Neural cell (in vitro differentiated cells): ENCODE data around the gene SUMO1. TPM values are rescaled to one million over a fixed set of nuclear protein-coding genes. Genes with fewer than 3 reads are reported as not detected.

ENCODE experiments used
- H2AFZ ChIP-seq: fragments of 200-600, 300-800 bp; sonication (generic), shearing (Covaris generic); 2 replicates; pipeline ENCODE4 v1.6.0; 2014; ENCODE audit warnings: low read depth, mild to moderate bottlenecking, antibody characterized with exemption, low read length, moderate library complexity
- H3F3A ChIP-seq: fragments of 200-600 bp; shearing (Covaris generic); 2 replicates; pipeline ENCODE4 v1.6.1; 2016; ENCODE audit warnings: mild to moderate bottlenecking, moderate library complexity, mixed read lengths, antibody characterized with exemption, low read length; ENCODE audit not compliant: insufficient read depth, poor library complexity, severe bottlenecking
- H3K27ac ChIP-seq: fragments of 200-600, 300-800 bp; sonication (generic), shearing (Covaris generic); 2 replicates; pipeline ENCODE4 v1.5.1; 2014; ENCODE audit warnings: mild to moderate bottlenecking, low read length, moderate library complexity
- H3K27me3 ChIP-seq: fragments of 300-800, 200-600 bp; sonication (generic), shearing (Covaris generic); 2 replicates; pipeline ENCODE4 v1.6.0; 2014; ENCODE audit warnings: mild to moderate bottlenecking, low read depth, low read length, moderate library complexity; ENCODE audit not compliant: insufficient read depth
- H3K36me3 ChIP-seq: fragments of 300-800, 200-600 bp; sonication (generic), shearing (Covaris generic); 2 replicates; pipeline ENCODE4 v1.5.1; 2014; ENCODE audit warnings: mild to moderate bottlenecking, antibody characterized with exemption, low read length, moderate library complexity; ENCODE audit not compliant: insufficient read depth
- H3K4me2 ChIP-seq: fragments of 300-800, 200-600 bp; sonication (generic), shearing (Covaris generic); 2 replicates; pipeline ENCODE4 v1.6.0; 2014; ENCODE audit warnings: mild to moderate bottlenecking, low read length
- H3K4me3 ChIP-seq: fragments of 300-800, 200-600 bp; sonication (generic), shearing (Covaris generic); 2 replicates; pipeline ENCODE4 v1.5.1; 2014; ENCODE audit warnings: mild to moderate bottlenecking, low read length, moderate library complexity
- H3K79me2 ChIP-seq: fragments of 200-600 bp; shearing (Covaris generic); replicated peaks from 2 replicates; pipeline ENCODE4 v1.6.0; 2014; ENCODE audit warnings: mild to moderate bottlenecking, low read length, moderate library complexity; ENCODE audit not compliant: insufficient read depth
- H3K9ac ChIP-seq: fragments of 300-800, 200-600 bp; sonication (generic), shearing (Covaris generic); 2 replicates; pipeline ENCODE4 v1.6.1; 2016; ENCODE audit warnings: mild to moderate bottlenecking, low read length, mixed read lengths
- H3K9me2 ChIP-seq: fragments of 200-600 bp; shearing (Covaris generic); 2 replicates; pipeline ENCODE4 v1.6.1; 2016; ENCODE audit warnings: mild to moderate bottlenecking, low read length, mixed read lengths; ENCODE audit not compliant: insufficient read depth
- H3K9me3 ChIP-seq: fragments of 200-600, 300-800 bp; sonication (generic), shearing (Covaris generic); 2 replicates; pipeline ENCODE4 v1.6.1; 2016; ENCODE audit warnings: mild to moderate bottlenecking, mixed run types, low read length, moderate library complexity, mixed read lengths
- H4K20me1 ChIP-seq: fragments of 200-600 bp; shearing (Covaris generic); 2 replicates; pipeline ENCODE4 v1.6.1; 2016; ENCODE audit warnings: mild to moderate bottlenecking, mixed run types; ENCODE audit not compliant: insufficient read depth
- EP300 ChIP-seq: fragments of 450-650 bp; conservative IDR thresholded peaks from 2 replicates; pipeline ENCODE4 v1.6.1; 2014; ENCODE audit warnings: antibody characterized with exemption, mild to moderate bottlenecking, moderate library complexity; ENCODE audit not compliant: poor library complexity, severe bottlenecking
- EZH2 ChIP-seq: fragments of 200-600, 300-800 bp; shearing (Covaris generic), sonication (generic); IDR thresholded peaks from 2 replicates; pipeline ENCODE4 v1.6.1; 2014; ENCODE audit warnings: antibody characterized with exemption, low read length, borderline replicate concordance, mild to moderate bottlenecking; ENCODE audit not compliant: insufficient read depth, poor library complexity, severe bottlenecking
- MXI1 ChIP-seq: fragments of 450-650 bp; conservative IDR thresholded peaks from 2 replicates; pipeline ENCODE4 v1.6.1; 2014; ENCODE audit warnings: antibody characterized with exemption, mild to moderate bottlenecking; ENCODE audit not compliant: poor library complexity, severe bottlenecking
- RAD21 ChIP-seq: fragments of 450-650 bp; conservative IDR thresholded peaks from 2 replicates; pipeline ENCODE4 v1.6.1; 2014; ENCODE audit warnings: antibody characterized with exemption, mild to moderate bottlenecking, moderate library complexity
- TAF1 ChIP-seq: IDR thresholded peaks from 2 replicates; pipeline ENCODE4 v1.6.1; 2012; ENCODE audit warnings: low read depth
- polyA plus RNA-seq: library from polyadenylated mRNA; depleted of rRNA; stranded (reverse); fragments of >200 nt; gene quantifications from 2 replicates; pipeline ENCODE4 v1.2.3, GENCODE V29; 2014
- small RNA-seq, 3 experiments: library from RNA; depleted of rRNA; stranded (forward); fragments of <200 nt; gene quantifications; one replicate each; pipeline ENCODE3, GENCODE V24; 2012

SUMO1 gene
- polyA plus RNA-seq, 1 donor from 2014 or later, result 365 TPM

DNA sequence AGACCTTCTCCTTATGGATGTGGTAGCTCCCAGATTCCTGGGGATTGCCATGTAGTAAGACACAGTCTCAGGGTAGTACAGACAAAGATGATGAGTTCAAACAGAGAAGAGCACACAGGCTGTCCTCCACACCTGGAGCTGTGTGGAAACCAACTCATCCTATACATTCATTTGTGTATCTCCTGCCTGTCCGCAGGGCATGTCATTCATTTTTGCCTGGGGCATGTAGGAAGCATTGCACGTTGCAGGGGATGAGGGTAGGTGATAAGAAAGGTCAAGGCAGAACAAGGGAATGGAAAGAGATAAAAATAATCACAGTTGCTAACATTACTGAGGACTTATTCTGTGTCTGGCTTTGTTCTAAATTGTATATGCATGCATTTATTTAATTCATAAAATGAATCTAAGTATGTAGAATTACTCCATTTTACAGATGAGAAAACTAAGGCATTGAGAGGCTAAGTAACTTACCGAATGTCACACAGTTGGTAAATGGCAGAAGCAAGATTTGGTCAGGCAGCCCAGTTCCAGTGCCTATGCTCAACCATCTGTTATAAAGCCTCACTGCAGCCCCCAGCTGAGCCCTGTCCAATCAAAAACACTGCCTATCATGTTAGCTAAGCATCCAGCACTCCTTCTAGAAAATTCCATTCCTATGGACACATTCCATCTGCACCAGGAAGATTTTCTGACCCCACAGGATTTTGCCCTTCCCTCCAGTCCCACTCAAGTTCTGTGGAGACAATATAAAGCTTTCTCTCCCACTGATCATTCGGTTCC is 81.0 kb downstream of the SUMO1 start:
- no peaks in the 10 kb centered on the region for H3K27me3 ChIP-seq
- H4K20me1 ChIP-seq, result no peaks in the 10 kb centered on the region
- no peaks in the 10 kb centered on the region for H3F3A ChIP-seq
- H3K9ac ChIP-seq, result no peak overlapping the region
- no peaks in the 10 kb centered on the region for H3K36me3 ChIP-seq
- H3K79me2 ChIP-seq, result no peaks in the 10 kb centered on the region
- no peak overlapping the region for H3K4me3 ChIP-seq
- no peak overlapping the region for H3K27ac ChIP-seq
- no peak for TF ChIP-seq MXI1
- TF ChIP-seq EZH2, result no peak
- TF ChIP-seq RAD21, result no peak
- no peak for TF ChIP-seq EP300
- TF ChIP-seq TAF1, result no peak
- H2AFZ ChIP-seq, result no peak overlapping the region
- no peaks in the 10 kb centered on the region for H3K9me2 ChIP-seq
- no peaks in the 10 kb centered on the region for H3K9me3 ChIP-seq
- no peak overlapping the region for H3K4me2 ChIP-seq

Small RNA genes lying within 50 kb of the gene (small RNA-seq; reads per million reads assigned to genes)
- gene AC079354.2, result 0 reads per million in 3 experiments
- gene RF00575, result 0 reads per million in 3 experiments
- gene SNORD70, result 161 to 190 (median 173) reads per million in 3 experiments

Other genes with a start within 250 kb of the SUMO1 start
- gene FZD7, start 204.7 kb downstream of the SUMO1 start, polyA plus RNA-seq, result 0.76 and 1.8 TPM in 2 replicates
- gene KIAA2012, start 165.3 kb downstream of the SUMO1 start, polyA plus RNA-seq, result not detected in 2 replicates
- 143 and 170 TPM in 2 replicates for gene NOP58, start 27.2 kb upstream of the SUMO1 start, polyA plus RNA-seq
- gene BMPR2, start 137.7 kb upstream of the SUMO1 start, polyA plus RNA-seq, result 16.6 and 18.4 TPM in 2 replicates